GM18868 (cell line): Measurements from ENCODE around the gene ATP5F1C.

Experiments
- ATAC-seq: cut with Tn5 transposase; IDR thresholded peaks from one replicate; pipeline ENCODE4 v1.9.1; 2021; ENCODE audit warnings: mild to moderate bottlenecking, moderate library complexity; ENCODE audit not compliant: unreplicated experiment

The ATP5F1C gene

GRCh38 chr10:7836571-7836970, 48.6 kb downstream of the ATP5F1C start:
- no peak for ATAC-seq

GRCh38 chr10:7846591-7846990, 58.6 kb downstream of the ATP5F1C start:
- ATAC-seq, result no peak

DNA sequence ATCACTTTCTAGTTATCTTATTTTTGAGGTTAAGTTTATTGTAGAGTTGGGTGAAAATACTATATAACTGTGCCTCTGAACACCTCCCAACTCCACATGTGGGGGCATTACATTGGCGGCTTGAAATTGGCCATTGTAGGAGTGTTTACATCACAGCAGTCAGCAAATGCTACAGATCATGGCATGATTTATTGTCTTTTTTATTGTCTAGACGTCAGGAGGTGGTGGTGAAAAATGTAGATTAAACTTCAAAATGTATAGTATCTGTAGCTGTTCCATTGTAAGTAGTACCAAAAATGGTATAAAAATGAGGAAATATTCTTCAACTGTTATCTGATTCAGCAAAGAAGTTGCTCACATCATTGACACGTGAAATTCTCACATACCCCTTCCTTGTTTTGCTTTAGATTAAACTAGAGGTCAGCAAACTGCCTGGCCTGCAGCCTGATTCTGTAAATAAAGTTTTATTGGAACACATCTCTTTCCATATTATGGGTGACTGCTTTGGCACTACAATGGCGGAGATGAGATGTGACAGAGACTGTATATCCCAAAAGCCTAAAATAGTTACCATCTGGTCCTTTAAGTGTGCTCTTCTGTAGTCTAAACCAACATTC, 65.4 kb downstream of the ATP5F1C start:
- ATAC-seq, result no peak

- ATAC-seq, result no peak
These were observed 65.9 kb downstream of the ATP5F1C start for GRCh38 chr10:7853890-7854289.

DNA sequence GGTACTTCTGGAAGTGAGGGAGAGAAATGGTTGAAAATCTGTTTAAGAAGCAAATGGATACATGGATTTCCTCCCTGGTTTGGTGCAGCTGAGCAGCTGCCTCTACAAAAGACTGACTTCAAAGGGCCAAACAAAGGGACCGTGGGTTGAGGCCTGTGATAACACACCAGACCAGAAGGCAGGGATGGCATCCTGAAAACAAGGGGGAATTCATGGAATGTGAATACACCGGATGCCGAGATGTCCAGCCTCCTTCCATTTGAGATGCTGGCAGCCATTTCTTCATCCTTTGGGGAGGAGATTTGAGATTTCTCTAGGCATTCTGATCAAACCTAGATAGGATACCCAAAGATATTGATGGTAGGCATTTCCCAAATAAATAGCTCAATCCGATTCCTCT, 67.2 kb downstream of the ATP5F1C start:
- ATAC-seq, result no peak

DNA sequence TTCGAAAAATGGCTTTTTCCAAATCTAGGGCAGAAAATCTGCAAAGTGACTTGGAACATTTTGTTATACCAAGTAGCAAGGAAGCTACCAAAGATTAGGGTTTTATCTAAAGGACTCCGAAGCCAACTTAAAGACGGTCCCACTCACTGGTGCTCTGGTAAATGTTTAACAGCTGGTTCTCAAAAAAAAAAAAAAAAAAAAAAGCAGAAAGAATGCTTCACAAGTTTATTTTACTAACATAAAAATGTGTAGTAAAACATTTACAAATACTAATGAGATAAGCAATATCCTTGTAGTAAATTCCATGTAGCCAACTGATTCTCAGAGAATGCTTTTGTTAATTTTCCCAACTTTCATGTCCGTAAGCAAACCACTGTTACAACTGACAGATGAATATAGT, 68.7 kb downstream of the ATP5F1C start:
- ATAC-seq, result no peak

DNA sequence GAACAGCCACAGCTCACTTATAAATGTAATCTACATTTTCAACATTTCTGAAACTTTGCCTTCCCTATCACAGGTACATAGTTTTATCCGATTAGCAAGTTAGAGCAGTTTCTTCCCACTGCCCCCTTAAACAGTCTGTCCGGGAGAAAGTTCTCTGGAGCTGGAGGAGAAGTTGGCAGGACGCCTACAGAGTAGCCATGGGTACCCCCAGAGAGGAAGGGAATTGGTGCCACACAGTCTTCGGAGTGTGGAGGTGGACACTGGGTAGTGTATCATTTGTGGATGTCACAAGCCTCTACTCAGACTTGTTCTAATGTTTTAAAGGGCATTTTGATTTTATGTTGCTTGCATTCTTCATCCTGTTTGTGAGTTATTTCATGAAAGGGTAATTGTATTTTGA, 69.3 kb downstream of the ATP5F1C start:
- ATAC-seq, result no peak
